Stimulated activated CD4-positive, alpha-beta T cell treated with anti-CD3 and anti-CD28 coated beads, TNF-alpha, amount 100 ng/mL, for 4 hours (primary cell): ENCODE measurements around the gene ZCCHC3.
"Not testable (repeated sequence)": the region's sequence is repeated elsewhere in the genome, so short reads cannot be mapped to it uniquely, and the experiment has no call there.

Experiments used
- DNase-seq, 3 experiments: peaks; one replicate each; pipeline ENCODE4 v3.0.0-alpha.2; 2020; ENCODE audit warnings: low read depth in 3 of 3

ZCCHC3 gene, protein sequence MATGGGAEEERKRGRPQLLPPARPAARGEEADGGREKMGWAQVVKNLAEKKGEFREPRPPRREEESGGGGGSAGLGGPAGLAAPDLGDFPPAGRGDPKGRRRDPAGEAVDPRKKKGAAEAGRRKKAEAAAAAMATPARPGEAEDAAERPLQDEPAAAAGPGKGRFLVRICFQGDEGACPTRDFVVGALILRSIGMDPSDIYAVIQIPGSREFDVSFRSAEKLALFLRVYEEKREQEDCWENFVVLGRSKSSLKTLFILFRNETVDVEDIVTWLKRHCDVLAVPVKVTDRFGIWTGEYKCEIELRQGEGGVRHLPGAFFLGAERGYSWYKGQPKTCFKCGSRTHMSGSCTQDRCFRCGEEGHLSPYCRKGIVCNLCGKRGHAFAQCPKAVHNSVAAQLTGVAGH

DNA sequence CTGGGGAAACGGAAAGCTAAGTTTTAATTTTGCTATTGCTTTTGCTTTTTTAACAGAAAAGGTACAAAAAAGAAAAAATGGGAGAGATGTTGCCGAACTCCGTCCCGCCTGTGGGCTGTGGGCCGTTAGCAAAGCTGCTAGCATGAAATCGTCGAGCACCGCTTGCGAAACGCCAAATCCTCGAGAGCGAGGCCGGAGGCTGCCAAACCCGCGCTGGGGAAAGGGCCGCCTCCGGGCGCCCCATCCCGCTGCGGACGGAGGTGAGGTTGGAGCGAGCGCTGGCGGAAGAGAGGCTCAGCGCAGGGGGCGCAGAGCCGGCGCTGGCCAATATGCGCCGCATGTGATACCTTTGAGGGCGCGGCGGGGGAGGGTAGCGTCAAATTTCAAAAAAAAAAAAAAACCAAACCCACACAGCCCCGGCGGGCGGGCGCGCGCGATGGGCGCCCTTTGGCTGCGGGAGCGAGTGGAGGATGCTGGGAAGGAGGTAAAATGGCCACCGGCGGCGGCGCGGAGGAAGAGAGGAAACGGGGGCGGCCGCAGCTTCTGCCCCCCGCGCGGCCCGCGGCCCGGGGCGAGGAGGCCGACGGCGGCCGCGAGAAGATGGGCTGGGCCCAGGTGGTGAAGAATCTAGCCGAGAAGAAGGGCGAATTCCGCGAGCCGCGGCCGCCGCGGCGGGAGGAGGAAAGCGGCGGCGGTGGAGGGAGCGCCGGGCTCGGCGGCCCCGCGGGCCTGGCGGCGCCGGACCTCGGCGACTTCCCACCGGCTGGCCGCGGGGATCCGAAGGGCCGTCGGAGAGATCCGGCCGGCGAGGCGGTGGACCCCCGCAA is at the start of gene ZCCHC3:
Gene ZCCHC3, plus strand, starts transcription at position 473 of the 827 bp plus-strand sequence. Its CDS starts 17 bp downstream, at position 490.
- DNase-seq, result peak; percentile 70 to 78 (median 70)

DNA sequence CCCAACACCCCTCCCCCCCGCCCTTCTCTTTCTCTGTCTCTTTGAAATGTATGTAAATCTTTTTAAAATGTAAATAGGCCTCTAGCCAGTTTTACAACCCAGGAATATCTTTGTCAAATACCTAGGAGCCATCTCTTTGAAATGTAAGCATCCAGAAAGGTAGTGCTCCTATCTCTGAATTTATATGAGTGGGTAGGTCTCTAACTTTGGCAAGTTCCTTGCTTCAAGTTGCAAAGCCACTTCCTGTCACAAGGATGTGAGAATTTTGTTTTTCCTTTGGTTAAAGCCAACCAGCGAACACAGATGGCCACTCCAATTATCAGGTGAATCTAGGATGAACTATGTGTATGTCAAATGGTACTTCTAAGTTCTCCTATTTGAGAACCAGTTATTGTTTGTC is 46.0 kb upstream of the ZCCHC3 start:
- DNase-seq, result no peak

DNA sequence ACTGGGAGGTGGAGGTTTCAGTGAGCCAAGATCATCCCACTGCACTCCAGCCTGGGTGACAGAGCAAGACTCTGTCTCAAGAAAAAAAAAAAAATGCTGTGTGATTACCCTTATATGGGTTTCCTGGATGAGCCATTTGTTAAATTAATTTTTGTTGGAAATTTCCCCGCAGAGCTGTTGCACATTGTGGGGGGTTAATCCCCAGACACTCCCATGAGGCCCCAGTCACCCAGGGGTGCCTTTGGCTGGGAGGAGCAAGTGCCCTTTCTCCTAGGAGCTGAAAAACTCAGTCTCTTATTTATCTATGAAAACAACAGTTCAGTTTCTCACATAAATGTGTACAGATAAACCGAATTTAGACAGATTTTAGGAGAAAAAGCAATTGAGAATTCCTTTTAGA is 44.6 kb upstream of the ZCCHC3 start:
- no peak for DNase-seq

DNA sequence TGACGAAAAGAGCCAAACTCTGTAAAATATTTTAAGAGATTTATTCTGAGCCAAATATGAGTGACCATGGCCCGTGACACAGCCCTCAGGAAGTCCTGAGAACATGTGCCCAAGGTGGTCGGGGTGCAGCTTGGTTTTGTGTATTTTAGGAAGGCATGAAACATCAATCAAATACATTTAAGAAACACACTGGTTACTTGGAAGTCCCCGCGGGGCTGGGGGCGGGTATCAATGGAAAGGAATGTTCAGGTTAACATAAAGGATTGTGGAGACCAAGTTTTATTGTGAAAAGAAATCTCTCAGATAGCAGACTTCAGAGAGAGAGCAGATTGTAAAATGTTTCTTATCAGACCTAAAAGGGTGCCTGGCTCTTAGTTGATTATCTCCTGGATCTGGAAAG is 43.9 kb upstream of the ZCCHC3 start:
- DNase-seq, result not testable (repeated sequence)

DNA sequence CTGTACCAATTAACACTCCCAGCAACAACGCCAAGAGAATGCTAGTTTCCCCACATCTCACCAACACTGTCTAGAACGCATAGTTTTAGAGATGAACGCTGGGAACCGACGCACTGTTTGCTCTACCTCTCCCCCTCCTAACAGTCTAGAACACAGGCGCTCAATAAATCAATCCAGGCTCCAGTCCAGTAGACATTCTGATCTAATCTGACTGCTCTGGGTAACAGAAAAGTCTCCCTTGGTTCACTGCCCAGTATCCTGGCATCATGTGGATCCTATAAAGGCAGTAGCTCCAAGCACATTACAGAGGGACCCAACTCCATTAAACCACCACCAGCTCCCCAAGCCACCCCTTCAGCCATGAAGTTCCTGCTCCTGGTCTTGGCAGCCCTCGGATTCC is 40.0 kb upstream of the ZCCHC3 start, which contains the start of gene DEFB132:
Gene DEFB132, plus strand, starts transcription at position 306 of the 400 bp plus-strand sequence. Its CDS starts 55 bp downstream, at position 361.
- DNase-seq, result no peak

DNA sequence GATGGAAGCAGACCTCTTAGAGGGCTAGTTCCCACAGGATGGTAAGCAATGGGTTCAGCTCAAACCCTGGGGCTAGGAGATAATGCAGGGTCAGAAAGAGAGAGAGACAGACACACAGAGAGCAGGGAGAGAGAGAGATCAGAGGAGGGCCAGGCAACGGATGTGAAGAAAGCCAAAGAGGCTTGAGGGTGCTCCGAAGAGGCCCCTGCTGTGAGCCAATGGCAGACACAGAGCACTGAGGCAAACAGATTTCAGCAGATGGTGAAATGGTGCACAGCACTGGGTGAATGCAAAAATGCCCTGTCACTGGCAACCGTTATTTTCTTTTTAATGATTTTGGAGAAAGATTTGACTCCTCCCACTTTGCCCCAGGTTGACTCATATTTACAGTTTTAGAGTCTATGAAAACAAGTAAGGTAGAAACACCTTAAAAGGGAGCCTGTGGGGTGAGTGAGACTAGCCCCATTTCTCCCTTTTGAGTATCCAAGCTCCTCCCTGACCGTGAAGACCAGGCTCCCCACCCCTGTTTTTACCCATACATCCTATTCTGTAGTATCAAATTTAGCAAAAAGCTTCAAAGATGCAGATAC is 39.0 kb upstream of the ZCCHC3 start:
- DNase-seq, result no peak

DNA sequence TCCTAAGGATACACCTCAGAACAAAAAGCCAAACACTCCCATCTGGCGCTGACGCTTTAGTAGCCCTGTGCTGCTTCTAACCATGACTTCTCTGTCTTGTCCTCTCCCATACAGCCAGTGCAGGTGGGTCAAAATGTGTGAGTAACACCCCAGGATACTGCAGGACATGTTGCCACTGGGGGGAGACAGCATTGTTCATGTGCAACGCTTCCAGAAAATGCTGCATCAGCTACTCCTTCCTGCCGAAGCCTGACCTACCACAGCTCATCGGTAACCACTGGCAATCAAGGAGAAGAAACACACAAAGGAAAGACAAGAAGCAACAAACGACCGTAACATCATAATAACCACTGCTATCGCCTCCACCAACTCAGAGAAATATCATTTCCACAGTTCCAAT is 38.4 kb upstream of the ZCCHC3 start:
- no peak for DNase-seq

DNA sequence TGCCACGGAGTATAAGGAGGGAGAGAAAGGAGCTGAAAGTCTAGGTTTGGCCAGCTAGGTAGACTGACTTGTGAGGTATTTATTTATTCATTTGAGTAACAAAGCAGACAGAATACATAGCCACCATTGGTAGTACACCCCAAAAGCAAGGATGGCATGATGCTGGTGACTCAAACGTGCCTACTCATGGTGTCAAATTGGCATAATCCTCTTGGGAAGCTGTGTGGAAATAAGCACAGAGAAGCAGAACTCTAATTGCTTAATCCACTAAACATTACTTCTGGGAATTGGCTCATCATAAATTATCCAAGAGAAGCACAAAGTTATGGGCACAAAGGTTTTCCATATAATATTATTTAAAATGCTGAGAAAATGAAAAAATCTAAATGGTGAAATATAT is 37.4 kb upstream of the ZCCHC3 start:
- DNase-seq, result no peak

DNA sequence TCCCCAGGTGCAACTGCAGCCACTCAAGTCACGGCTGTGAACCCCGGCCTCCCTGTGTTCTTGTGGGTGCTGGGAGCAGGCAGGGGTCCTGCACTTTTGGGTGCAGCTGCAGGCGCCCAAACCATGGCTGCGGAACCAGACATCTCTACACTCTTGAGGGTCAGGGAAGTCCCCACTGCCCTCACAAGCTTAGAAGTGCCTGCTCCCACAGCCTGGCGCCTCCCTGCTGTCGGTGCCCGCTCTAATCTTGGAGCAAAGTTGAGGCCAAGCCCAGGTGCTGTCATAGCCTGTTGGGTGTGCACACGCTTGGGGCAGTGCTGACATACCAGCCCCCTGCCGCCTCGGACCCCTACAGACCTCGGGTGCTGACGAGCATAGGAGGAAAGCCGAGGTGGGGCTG is 33.7 kb upstream of the ZCCHC3 start:
- DNase-seq, result no peak

DNA sequence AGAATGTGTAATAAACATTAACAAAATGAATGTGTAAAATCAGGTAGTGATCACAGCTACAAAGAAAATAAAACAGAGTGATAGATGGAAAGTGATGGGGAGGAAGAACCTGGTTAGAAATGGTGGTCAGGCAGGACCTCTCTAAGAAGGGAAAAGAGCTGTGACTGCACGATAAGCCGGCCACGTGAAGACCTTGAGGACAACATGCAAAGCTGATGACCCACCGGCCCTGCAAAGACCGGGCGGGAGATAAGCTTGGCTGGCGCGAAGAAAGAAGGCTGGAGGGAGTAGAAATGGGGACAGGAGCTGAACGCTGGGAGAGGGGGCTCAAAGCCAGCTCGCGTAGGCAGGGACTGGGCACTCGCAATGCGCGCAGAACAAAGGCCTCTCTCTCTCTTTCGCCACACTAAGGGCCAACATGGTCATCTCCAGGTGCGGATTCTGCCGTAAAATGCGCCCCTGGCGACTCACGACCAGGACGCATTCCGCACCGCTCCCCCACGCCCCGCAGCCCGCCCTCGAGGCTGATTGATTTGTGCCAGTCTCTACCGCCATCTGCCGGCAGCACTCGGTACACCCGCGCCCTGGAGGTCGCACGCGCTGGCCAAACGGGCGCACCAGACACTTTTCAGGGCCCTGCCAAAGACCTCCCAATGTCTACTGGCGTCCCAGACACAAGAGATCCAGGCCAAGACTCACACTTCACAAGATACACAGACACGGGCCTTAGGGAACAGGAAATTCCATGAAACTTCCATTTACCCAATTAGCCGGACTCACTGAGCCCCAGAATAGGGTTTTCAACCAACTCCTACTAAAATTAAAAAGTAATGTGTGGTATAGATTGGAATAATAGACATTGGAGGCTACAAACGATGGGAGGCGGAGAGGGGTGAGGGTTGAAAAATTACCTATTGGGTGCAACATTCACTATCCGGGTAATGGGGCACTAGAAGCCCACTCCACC is 30.5 kb upstream of the ZCCHC3 start:
- DNase-seq, result peak; percentile 78 to 88 (median 84)

DNA sequence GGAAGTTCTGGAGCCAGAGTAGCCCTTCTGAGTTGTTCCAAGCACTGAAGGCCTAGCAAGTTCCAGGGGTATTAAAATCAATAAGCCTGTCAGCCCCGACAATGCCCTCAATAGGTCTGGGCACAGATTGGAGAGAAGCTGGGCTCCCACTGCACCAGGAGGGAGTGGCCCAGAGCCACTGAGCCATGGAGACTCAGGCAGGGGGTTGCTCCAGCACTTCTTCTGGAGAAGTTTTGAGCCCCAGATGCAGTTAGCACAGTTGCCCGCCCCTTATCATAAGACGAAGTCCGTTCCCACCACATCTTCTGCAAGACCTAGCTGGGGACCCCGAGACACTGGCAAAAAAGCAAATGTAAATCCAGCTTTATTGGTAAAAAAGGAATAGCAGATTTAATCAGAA is 26.9 kb upstream of the ZCCHC3 start:
- no peak for DNase-seq

DNA sequence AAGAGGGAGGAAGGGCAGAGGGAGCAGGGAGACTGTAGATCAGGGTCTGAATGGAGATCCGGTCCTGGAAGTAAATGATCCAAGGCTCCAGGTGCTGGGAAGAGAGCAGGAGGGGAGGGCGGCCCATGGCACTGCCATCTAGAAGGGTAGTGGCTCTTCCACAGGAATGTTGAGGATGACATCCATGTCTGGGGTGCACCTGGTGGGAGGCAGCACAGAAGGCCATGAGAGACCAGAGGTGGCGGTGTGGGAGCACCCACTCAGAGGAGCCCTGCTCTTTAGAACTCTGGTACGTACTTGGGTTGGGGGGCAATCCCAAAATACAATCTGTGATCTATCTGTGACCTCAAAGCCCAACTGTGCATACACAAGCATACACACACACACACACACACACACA is 26.3 kb upstream of the ZCCHC3 start:
- no peak for DNase-seq

DNA sequence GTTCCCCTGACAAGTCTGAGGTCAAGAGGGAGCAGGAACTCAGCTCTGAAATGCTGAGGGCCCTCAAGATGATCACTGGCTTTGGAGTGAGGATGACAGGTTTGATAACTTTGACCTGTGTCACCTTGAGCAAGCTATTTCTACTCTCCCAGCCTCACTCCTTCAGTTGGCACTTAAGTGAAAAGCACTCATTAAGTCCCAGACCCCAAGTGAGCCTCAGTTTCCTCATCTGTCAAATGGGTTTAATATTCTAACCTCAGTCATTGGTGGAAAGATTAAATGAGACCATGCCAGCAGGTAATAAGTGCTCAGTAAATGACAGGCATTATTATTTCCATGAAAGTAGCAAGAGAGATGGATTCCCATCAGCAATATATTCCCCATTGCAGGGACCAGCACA is 25.8 kb upstream of the ZCCHC3 start:
- DNase-seq, result no peak

DNA sequence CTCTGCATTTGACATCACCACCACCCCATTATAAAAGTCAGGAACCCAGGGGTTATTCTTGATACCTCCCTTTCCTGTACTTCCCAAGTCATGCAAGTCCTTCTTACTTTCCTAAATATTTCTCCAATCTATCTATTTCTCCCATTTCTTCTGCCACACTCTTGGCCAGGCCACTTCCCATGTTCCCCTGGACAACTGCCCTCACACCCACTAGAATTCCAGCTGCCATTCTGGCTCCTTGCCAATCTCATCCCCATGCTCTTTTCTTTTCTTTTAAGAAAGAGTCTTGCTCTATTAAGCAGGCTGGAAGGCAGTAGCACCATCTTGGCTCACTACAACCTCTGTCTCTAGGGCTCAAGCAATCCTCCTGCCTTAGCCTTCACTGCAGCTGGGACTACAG is 24.7 kb upstream of the ZCCHC3 start:
- DNase-seq, result no peak

DNA sequence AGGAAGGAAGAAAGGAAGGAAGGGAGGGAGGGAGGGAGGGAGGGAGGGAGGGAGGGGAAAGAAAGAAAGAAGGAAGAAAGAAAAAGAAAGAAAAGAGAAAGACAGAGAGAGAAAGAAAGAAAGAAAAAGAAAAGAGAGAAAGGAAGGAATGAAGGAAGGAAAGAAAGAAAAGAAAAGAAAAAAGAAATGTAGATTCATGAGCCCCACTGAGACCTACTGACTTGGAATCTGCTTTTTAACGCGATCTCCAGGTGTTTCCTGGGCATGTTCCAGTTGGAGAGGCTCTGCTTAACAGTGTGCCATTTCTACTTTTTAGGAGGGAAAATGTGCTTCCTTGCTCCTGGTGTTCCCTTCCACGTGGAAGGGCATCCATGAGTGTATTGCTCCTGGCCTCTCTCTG is 23.5 kb upstream of the ZCCHC3 start:
- no peak for DNase-seq

DNA sequence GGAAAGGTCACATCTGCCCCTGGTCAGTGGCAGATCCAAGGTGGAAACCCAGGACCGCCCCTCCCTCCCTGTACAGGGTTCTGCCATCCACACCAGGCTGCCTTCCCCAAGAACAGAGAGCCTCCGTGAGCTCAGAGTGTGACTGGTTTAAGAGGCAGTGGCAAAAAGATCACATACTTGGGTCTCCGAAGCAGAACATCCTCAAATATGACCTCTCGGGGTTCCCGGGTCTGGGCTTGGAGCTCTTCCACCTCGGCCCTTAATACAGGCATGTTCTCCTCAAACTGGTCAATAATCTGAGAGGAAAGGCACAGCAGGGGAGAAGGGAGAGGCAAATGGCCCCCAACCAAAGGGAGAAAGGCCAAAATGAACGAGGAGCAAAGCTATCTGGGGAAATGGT is 21.6 kb upstream of the ZCCHC3 start:
- no peak for DNase-seq

DNA sequence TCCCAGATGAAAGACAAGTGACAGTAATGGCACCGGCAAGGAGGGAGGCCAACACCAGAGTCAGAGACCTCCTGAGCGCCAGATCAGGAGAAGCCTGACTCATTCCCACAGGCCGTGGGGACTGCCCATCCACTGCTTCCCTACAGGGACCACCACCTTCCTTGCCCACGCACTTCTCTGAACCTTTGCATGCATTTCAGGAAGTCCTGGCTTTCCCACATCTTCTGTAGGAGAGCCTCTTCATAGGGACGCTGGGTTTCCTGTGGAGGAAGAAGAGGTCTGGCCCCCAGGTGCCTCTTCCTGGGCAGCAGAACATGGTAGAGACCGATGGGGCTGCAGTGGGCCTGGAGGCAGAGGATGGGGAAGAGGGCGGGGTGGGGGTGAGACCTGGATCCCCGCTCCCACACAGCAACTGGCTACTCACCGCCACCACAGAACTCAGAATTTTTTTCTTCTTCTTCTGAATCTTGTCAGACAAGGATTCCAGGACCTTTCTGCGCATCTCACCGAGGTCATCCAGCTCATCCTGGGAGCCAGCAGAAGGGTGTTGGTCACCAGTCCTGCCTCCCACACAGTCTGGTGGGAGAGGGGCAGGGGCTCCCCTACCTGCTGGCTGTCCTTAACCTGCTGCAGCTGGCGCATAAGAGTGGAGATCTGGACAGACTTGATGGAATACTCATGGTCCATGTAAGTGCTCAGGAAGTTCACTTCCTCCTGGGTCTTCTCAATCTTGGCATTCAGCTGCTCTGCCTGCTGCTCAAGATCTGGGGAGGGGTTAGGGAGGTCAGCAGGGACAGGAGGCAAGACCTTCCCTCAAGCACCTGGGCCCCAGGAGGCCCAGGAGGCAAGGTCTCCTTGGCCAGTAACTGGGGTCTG is 20.5 kb upstream of the ZCCHC3 start:
- DNase-seq, result no peak

DNA sequence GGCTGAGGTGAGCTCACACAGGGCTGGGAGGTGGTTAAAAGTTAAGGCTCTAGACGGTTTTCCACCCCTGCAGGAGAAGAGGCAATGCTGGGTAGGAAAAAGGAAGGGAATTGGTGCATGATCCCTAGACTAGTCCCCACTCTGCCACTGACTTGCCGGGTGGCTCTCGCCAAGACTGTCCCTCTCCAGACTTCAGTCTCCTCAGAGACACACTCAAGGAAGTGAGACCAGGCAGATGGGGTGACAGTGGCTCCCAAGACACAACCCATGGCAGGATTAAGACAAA is 19.9 kb upstream of the ZCCHC3 start:
- DNase-seq, result no peak

DNA sequence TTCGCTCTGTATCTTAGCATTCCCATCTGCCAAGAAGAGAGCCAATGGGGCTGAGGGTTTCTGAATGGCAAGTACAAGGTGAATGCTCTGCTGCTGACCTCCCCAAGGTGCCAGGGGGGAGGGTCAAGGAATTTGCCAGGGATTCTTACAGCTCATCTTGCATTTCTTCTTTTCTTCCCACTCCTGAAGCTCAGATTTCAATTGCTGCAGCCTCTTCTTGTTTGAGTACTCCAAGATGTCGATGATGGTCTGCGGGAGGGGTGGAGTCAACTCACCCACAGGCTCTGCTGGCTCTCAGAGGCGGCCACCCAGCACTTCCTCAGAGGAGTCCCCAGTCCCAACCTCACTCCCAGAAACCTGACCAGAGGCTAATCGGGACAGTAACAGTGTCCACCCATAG is 19.2 kb upstream of the ZCCHC3 start:
- no peak for DNase-seq
